Omental fat pad (tissue), 4 donors: Measurements from ENCODE around the gene BBOF1. TPM values are rescaled to one million over a fixed set of nuclear protein-coding genes. Genes with fewer than 3 reads are reported as not detected.
"Not testable (repeated sequence)": the region's sequence is repeated elsewhere in the genome, so short reads cannot be mapped to it uniquely, and the experiment has no call there.

ENCODE experiments used
- ATAC-seq: fragments of 150-250 bp; one replicate; pipeline ENCODE4 v1.9.1; 2016; ENCODE audit warnings: mild to moderate bottlenecking, moderate library complexity; ENCODE audit not compliant: low FRiP score
- DNase-seq: peaks from one replicate; pipeline ENCODE4 v3.0.0-alpha.2; 2019; ENCODE audit warnings: low spot score
- total RNA-seq, 4 donors: library from RNA; depleted of rRNA; stranded (reverse); fragments of >200 nt; gene quantifications; one replicate each; pipeline ENCODE4 v1.1.0, GENCODE V29; 2016
- TF ChIP-seq, protein P1 (sequence below), 3 donors: fragments of 450-650 bp; IDR thresholded peaks; one replicate each; pipeline ENCODE4 v1.5.1; 2016 to 2017; ENCODE audit warnings: antibody characterized with exemption in 3 of 3, mild to moderate bottlenecking in 3 of 3, moderate library complexity in 2 of 3

BBOF1 gene, protein sequence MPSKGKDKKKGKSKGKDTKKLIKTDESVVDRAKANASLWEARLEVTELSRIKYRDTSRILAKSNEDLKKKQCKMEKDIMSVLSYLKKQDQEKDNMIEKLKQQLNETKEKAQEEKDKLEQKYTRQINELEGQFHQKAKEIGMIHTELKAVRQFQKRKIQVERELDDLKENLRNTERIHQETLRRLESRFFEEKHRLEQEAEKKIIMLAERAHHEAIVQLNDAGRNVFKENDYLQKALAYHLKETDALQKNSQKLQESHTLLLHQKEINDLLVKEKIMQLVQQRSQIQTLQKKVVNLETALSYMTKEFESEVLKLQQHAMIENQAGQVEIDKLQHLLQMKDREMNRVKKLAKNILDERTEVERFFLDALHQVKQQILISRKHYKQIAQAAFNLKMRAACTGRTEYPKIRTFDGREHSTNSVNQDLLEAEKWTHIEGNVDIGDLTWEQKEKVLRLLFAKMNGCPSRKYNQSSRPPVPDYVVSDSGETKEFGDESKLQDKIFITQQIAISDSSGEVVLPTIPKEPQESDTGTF
- 10 to 100 TPM in 1 of 4 donors, 1 to 10 TPM in 3; 4.0 to 10.4 (median 5.7) TPM for total RNA-seq

DNA sequence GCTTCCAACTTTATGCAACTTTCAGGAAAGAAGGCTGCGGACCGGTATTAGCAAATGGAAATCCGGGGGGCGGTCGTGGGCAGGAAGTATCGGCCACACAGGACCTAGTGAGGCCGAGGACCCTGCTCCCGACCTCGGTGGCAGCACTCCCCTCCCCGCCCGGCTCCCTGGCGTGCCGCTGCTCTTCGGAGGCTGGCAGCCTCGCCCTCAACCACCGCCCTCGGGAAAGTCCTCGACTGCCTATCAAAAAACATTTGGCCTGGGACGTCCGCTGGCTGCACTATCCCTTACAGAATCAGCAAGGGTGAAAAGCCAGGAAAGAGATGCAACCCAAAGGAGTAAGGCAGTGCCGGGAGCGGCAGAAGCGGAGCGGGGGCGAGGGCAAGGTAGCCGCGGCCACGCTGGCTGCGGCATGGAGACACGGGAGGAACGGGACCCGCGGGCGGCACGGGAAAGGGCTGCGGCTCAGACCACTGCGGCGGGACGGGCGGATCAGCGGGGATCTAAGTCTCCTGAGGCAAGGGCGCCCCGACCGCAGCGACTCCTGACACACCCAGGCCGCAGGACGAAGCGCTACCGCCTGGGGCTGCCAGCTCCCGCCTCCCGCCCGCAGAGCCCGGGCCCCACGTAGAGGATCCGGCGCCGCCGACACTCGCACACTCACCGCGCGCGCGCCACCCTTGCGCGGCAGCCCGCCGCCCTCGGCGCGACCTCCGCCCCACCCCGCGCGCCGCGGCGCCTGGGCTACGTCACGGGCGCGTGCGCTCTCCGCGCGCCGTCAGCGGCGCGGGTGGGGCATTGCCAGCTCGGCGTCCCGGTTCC, at the start of gene BBOF1, which contains the start of gene ENTPD5:
Gene BBOF1, plus strand, starts transcription at position 764 of the 822 bp plus-strand sequence. CDS start 130 bp downstream, outside the sequence.
Gene ENTPD5, minus strand, starts transcription at position 703 of the 822 bp plus-strand sequence. CDS start 31,186 bp downstream, outside the sequence.
- ATAC-seq: peak; percentile 94
- TF ChIP-seq, protein P1, sequence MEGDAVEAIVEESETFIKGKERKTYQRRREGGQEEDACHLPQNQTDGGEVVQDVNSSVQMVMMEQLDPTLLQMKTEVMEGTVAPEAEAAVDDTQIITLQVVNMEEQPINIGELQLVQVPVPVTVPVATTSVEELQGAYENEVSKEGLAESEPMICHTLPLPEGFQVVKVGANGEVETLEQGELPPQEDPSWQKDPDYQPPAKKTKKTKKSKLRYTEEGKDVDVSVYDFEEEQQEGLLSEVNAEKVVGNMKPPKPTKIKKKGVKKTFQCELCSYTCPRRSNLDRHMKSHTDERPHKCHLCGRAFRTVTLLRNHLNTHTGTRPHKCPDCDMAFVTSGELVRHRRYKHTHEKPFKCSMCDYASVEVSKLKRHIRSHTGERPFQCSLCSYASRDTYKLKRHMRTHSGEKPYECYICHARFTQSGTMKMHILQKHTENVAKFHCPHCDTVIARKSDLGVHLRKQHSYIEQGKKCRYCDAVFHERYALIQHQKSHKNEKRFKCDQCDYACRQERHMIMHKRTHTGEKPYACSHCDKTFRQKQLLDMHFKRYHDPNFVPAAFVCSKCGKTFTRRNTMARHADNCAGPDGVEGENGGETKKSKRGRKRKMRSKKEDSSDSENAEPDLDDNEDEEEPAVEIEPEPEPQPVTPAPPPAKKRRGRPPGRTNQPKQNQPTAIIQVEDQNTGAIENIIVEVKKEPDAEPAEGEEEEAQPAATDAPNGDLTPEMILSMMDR (IDR thresholded peaks at IDR 0.05): no peak
- peak; percentile 43 for DNase-seq

DNA sequence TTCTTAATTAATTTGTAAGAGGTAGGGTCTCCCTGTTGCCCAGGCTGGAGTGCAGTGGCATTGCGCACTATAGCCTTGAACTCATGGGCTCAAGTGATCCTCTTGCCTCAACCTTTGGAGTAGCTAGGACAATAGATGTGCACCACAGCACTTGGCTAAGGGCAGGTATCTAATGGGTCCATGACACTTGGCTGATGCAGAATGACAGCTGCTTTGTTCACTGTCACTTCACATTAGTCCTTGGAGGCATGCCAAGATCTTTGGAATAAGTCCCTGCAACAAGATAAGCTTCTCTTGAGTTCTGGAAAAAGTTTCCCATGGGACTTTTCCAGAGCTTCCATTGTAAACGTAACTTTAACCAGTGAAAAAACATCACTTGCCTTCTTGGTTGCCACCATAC, 45.7 kb upstream of the BBOF1 start:
- DNase-seq (no peak), ATAC-seq (no peak)
- TF ChIP-seq, protein P1 (IDR thresholded peaks at IDR 0.05): no peak

- ATAC-seq: no peak
- TF ChIP-seq, protein P1 (IDR thresholded peaks at IDR 0.05): no peak
- DNase-seq: no peak
Observed at GRCh38 chr14:73976125-73976524, 43.0 kb upstream of the BBOF1 start.

DNA sequence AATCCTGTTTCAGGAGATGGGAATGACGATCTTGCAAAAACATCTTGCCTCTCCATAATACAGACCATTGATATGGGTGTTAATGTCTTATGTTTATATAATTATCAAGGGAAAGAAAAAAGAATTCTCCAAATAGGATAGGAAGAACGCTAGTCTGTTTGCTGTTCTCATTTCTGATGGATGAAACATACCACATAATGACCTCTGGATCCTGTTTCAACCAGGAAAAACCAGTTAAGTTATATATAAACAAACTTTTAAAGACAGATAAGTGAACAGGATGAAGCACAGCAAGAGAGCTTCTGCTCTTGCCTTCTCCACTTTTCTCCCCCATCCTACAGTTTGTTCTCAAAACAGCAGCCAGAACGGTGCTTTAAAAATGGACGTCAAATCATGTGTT, 41.3 kb upstream of the BBOF1 start:
- ATAC-seq: no peak
- TF ChIP-seq, protein P1 (IDR thresholded peaks at IDR 0.05): no peak
- no peak for DNase-seq

- TF ChIP-seq, protein P1 (IDR thresholded peaks at IDR 0.05): no peak
- DNase-seq (no peak), ATAC-seq (no peak)
Observed at GRCh38 chr14:73988065-73988464, 31.1 kb upstream of the BBOF1 start.

GRCh38 chr14:73988656-73989055, 30.5 kb upstream of the BBOF1 start:
- not testable (repeated sequence) for ATAC-seq, DNase-seq

- TF ChIP-seq, protein P1 (IDR thresholded peaks at IDR 0.05): no peak
- no peak for DNase-seq
- no peak for ATAC-seq
Observed at GRCh38 chr14:73991092-73991491, 28.1 kb upstream of the BBOF1 start.

GRCh38 chr14:73994926-73995325, 24.2 kb upstream of the BBOF1 start:
- ATAC-seq, DNase-seq: not testable (repeated sequence)
